Neural cell (in vitro differentiated cells): Measurements from ENCODE around the gene STS.

Source experiments
- CTCF ChIP-seq: fragments of 450-650 bp; IDR thresholded peaks from 2 replicates; pipeline ENCODE4 v1.5.1; 2014; ENCODE audit warnings: antibody characterized with exemption, mild to moderate bottlenecking, moderate library complexity; ENCODE audit not compliant: poor library complexity, severe bottlenecking
- EP300 ChIP-seq: fragments of 450-650 bp; conservative IDR thresholded peaks from 2 replicates; pipeline ENCODE4 v1.6.1; 2014; ENCODE audit warnings: antibody characterized with exemption, mild to moderate bottlenecking, moderate library complexity; ENCODE audit not compliant: poor library complexity, severe bottlenecking
- EZH2 ChIP-seq: fragments of 200-600, 300-800 bp; shearing (Covaris generic), sonication (generic); IDR thresholded peaks from 2 replicates; pipeline ENCODE4 v1.6.1; 2014; ENCODE audit warnings: antibody characterized with exemption, low read length, borderline replicate concordance, mild to moderate bottlenecking; ENCODE audit not compliant: insufficient read depth, poor library complexity, severe bottlenecking
- MXI1 ChIP-seq: fragments of 450-650 bp; conservative IDR thresholded peaks from 2 replicates; pipeline ENCODE4 v1.6.1; 2014; ENCODE audit warnings: antibody characterized with exemption, mild to moderate bottlenecking; ENCODE audit not compliant: poor library complexity, severe bottlenecking
- POLR2AphosphoS5 ChIP-seq: IDR thresholded peaks from 2 replicates; pipeline ENCODE4 v1.6.1; 2012
- RAD21 ChIP-seq: fragments of 450-650 bp; conservative IDR thresholded peaks from 2 replicates; pipeline ENCODE4 v1.6.1; 2014; ENCODE audit warnings: antibody characterized with exemption, mild to moderate bottlenecking, moderate library complexity
- REST ChIP-seq: IDR thresholded peaks from 2 replicates; pipeline ENCODE4 v1.6.1; 2012; ENCODE audit warnings: borderline replicate concordance
- TAF1 ChIP-seq: IDR thresholded peaks from 2 replicates; pipeline ENCODE4 v1.6.1; 2012; ENCODE audit warnings: low read depth

GRCh38 chrX:7169627-7170026 is 22.1 kb downstream of the STS start:
- TF ChIP-seq TAF1 = no peak
- no peak for TF ChIP-seq CTCF
- TF ChIP-seq RAD21 = no peak
- TF ChIP-seq EP300 = no peak
- TF ChIP-seq REST = no peak
- TF ChIP-seq EZH2 = no peak
- no peak for TF ChIP-seq MXI1
- no peak for TF ChIP-seq POLR2AphosphoS5
